OCI-LY1 (cell line): ENCODE measurements around the gene OVOL1.

Source experiments
- H2AFZ ChIP-seq: fragments of 200-600 bp; sonication (generic), shearing (Covaris generic); 2 replicates; pipeline ENCODE4 v1.6.0; 2014; ENCODE audit warnings: antibody characterized with exemption, mild to moderate bottlenecking, low read length
- H3F3A ChIP-seq: fragments of 200-600 bp; sonication (generic), shearing (Covaris generic); 2 replicates; pipeline ENCODE4 v1.6.0; 2014; ENCODE audit warnings: mild to moderate bottlenecking, antibody characterized with exemption, low read length, moderate library complexity; ENCODE audit not compliant: insufficient read depth
- H3K27ac ChIP-seq: fragments of 200-600 bp; sonication (generic); 2 replicates; pipeline ENCODE4 v1.5.1; 2014; ENCODE audit warnings: low read length, mixed run types, mild to moderate bottlenecking, low read depth; ENCODE audit not compliant: poor library complexity, severe bottlenecking
- H3K27me3 ChIP-seq: fragments of 200-600 bp; sonication (generic); 2 replicates; pipeline ENCODE4 v1.6.0; 2014; ENCODE audit warnings: antibody characterized with exemption, mild to moderate bottlenecking, low read length, moderate library complexity; ENCODE audit not compliant: insufficient read depth
- H3K36me3 ChIP-seq: fragments of 200-600 bp; sonication (generic); 2 replicates; pipeline ENCODE4 v1.6.1; 2014; ENCODE audit warnings: mild to moderate bottlenecking, antibody characterized with exemption, low read length, moderate library complexity, mixed read lengths; ENCODE audit not compliant: insufficient read depth
- H3K4me1 ChIP-seq: fragments of 200-600 bp; sonication (generic); 2 replicates; pipeline ENCODE4 v1.5.1; 2014; ENCODE audit warnings: mild to moderate bottlenecking, low read length, moderate library complexity; ENCODE audit not compliant: insufficient read depth, severe bottlenecking
- H3K4me2 ChIP-seq: fragments of 200-600 bp; sonication (generic), shearing (Covaris generic); 2 replicates; pipeline ENCODE4 v1.6.1; 2014; ENCODE audit warnings: low read length
- H3K4me3 ChIP-seq: fragments of 200-600 bp; sonication (generic); 2 replicates; pipeline ENCODE4 v1.5.1; 2014; ENCODE audit warnings: low read length, low read depth, mild to moderate bottlenecking, mixed read lengths; ENCODE audit not compliant: poor library complexity, severe bottlenecking
- H3K79me2 ChIP-seq: fragments of 200-600 bp; shearing (Covaris generic); 2 replicates; pipeline ENCODE4 v1.6.1; 2016; ENCODE audit warnings: mixed run types, low read length, mixed read lengths; ENCODE audit not compliant: insufficient read depth
- H3K9ac ChIP-seq: fragments of 200-600 bp; sonication (generic), shearing (Covaris generic); 2 replicates; pipeline ENCODE4 v1.6.1; 2014; ENCODE audit warnings: mild to moderate bottlenecking, low read length, mixed read lengths
- H3K9me2 ChIP-seq: fragments of 200-600 bp; sonication (generic), shearing (Covaris generic); 2 replicates; pipeline ENCODE4 v1.6.1; 2014; ENCODE audit warnings: low read depth, mild to moderate bottlenecking, low read length, mixed read lengths
- H3K9me3 ChIP-seq: fragments of 200-600 bp; shearing (Covaris generic); 2 replicates; pipeline ENCODE4 v1.6.1; 2014; ENCODE audit warnings: low read length, mixed read lengths
- H4K20me1 ChIP-seq: fragments of 200-600 bp; sonication (generic), shearing (Covaris generic); 2 replicates; pipeline ENCODE4 v1.6.0; 2016; ENCODE audit warnings: mild to moderate bottlenecking, low read length; ENCODE audit not compliant: insufficient read depth
- CTCF ChIP-seq: fragments of 200-600 bp; sonication (generic), shearing (Covaris generic); IDR thresholded peaks from 2 replicates; pipeline ENCODE4 v1.5.1; 2017; ENCODE audit warnings: mild to moderate bottlenecking, antibody characterized with exemption, low read length, moderate library complexity, mixed read lengths
- EZH2 ChIP-seq: fragments of 200-600 bp; sonication (generic), shearing (Covaris generic); IDR thresholded peaks from 2 replicates; pipeline ENCODE4 v1.8.0; 2017; ENCODE audit warnings: borderline replicate concordance, mixed run types, mild to moderate bottlenecking, antibody characterized with exemption, low read length, moderate library complexity, mixed read lengths

The OVOL1 gene

GRCh38 chr11:65792456-65792855 lies 5.6 kb downstream of the OVOL1 start:
- H3K9ac ChIP-seq, result no peak overlapping the region
- peaks cover 23% of the 10 kb centered on the region for H3K27me3 ChIP-seq
- H3K79me2 ChIP-seq, result no peaks in the 10 kb centered on the region
- no peaks in the 10 kb centered on the region for H4K20me1 ChIP-seq
- no peak for TF ChIP-seq CTCF
- no peak for TF ChIP-seq EZH2
- H3K9me3 ChIP-seq, result no peaks in the 10 kb centered on the region
- no peak overlapping the region for H3K4me2 ChIP-seq
- H3K4me1 ChIP-seq, result peaks cover 20% of the 10 kb centered on the region
- H2AFZ ChIP-seq, result no peak overlapping the region
- H3K4me3 ChIP-seq, result no peak overlapping the region
- no peaks in the 10 kb centered on the region for H3K36me3 ChIP-seq
- no peak overlapping the region for H3K27ac ChIP-seq
- H3K9me2 ChIP-seq, result no peaks in the 10 kb centered on the region
- no peaks in the 10 kb centered on the region for H3F3A ChIP-seq

- Histone ChIP-seq H3K27ac (no peak overlapping the region), H3K36me3 (no peaks in the 10 kb centered on the region), H3K79me2 (no peaks in the 10 kb centered on the region), H3K27me3 (peaks cover 18% of the 10 kb centered on the region), H4K20me1 (no peaks in the 10 kb centered on the region), H3K9me2 (no peaks in the 10 kb centered on the region), H3K4me1 (peaks cover 13% of the 10 kb centered on the region), H2AFZ (no peak overlapping the region), H3F3A (no peaks in the 10 kb centered on the region), H3K4me2 (no peak overlapping the region), H3K9ac (no peak overlapping the region), H3K9me3 (no peaks in the 10 kb centered on the region), H3K4me3 (no peak overlapping the region)
- TF ChIP-seq CTCF (no peak), EZH2 (no peak)
These were observed 6.3 kb downstream of the OVOL1 start for GRCh38 chr11:65793144-65793581.

GRCh38 chr11:65793625-65794400 lies 7.0 kb downstream of the OVOL1 start:
- Histone ChIP-seq H3K4me2 (no peak overlapping the region), H3K27me3 (peaks cover 16% of the 10 kb centered on the region), H3F3A (no peaks in the 10 kb centered on the region)

More at GRCh38 chr11:65793625-65794400, 7.0 kb downstream of the OVOL1 start:
- H2AFZ ChIP-seq, result no peak overlapping the region
- TF ChIP-seq CTCF (no peak), EZH2 (no peak)
- no peaks in the 10 kb centered on the region for H3K36me3 ChIP-seq
- H3K9ac ChIP-seq, result no peak overlapping the region
- H4K20me1 ChIP-seq, result no peaks in the 10 kb centered on the region
- peaks cover 9% of the 10 kb centered on the region for H3K4me1 ChIP-seq
- no peaks in the 10 kb centered on the region for H3K9me2 ChIP-seq
- no peaks in the 10 kb centered on the region for H3K9me3 ChIP-seq
- no peaks in the 10 kb centered on the region for H3K79me2 ChIP-seq
- no peak overlapping the region for H3K27ac ChIP-seq
- no peak overlapping the region for H3K4me3 ChIP-seq
